HL-60/S4 treated with phorbol 12-myristate 13-acetate at 8.2 ng/mL for 4 days and 3 days (cell line): Measurements from ENCODE around the gene ELP4.
"Not testable (repeated sequence)": the region's sequence is repeated elsewhere in the genome, so short reads cannot be mapped to it uniquely, and the experiment has no call there.

Source experiments
- in situ Hi-C: fragments of 300-500 bp; cut with MboI; formaldehyde crosslinking; loops from 2 replicates; pipeline ENCODE4 v1.15.0; 2022; ENCODE audit warnings: low sequenced_read_pairs

Gene ELP4

DNA sequence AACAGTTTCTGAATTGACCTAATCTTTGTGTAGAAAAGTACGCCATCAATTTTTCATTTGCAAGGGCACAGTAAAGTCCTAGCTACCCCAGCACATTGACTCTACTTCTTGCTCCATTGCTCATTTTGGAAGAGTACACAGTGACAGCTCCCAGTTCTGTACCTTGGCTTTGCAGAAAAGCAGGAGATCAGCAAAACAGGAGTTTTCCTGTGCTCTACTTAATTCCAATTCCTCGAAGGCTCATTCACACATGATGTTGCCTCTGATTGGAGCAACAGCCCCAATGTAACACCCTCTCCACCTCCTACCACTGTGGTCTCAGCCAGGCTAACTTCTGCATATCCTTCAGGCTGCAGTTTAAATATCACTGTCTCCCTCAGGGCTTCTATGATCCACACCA, 182.9 kb downstream of the ELP4 start:
- in situ Hi-C loops, result no loop called here

DNA sequence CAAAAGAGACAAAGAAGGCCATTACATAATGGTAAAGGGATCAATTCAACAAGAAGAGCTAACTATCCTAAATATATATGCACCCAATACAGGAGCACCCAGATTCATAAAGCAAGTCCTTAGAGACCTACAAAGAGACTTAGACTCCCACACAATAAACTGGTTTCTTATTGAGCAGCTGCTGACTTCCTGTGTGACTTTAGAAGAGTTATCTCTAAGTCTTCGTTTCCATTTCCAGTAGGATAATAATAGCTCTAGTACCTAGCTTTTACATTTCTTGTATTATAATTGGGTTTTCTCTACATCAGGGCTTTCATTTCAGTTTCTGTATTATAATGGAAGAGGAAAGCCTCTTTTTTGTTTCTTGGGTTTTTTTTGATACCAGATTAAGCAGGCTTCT, 187.5 kb downstream of the ELP4 start:
- in situ Hi-C loops, result not testable (repeated sequence)

DNA sequence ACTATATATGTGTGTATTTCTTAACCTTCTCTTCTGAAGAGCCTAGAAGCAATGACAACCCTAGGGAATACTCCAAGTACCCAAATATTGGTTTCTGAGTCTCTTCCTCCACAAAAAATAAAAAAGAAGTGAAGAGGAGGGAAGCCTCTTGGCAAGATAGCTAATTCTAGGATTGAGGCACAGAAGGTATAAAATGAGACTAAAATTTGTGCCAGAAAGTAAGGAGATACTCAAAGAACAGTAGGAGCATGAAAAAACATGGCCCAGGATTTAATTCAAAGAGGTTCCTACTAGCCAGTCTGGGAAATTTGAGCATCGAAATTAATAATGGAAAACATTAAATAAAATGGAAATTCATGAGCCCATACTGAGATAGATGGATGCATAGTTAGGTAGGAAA, 189.5 kb downstream of the ELP4 start:
- in situ Hi-C loops, result no loop called here

GRCh38 chr11:31702966-31703365, 193.4 kb downstream of the ELP4 start:
- in situ Hi-C loops, result no loop called here

DNA sequence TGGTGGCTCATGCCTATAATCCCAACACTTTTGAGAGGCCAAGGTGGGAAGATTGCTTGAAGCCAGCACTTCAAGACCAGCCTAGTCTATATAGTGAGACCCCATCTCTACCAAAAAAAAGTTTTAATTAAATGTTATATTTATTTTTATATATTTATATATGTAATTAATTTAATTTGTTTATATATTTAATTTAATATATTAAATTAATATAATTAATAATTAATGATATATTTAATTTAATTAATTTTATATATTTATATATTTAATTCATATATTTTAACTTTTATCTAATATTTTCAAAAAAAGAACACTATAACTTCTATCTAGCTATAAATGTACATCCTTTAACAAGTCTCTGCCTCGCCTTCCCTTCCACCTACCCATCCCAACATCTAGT, 196.8 kb downstream of the ELP4 start:
- in situ Hi-C loops, result no loop called here

DNA sequence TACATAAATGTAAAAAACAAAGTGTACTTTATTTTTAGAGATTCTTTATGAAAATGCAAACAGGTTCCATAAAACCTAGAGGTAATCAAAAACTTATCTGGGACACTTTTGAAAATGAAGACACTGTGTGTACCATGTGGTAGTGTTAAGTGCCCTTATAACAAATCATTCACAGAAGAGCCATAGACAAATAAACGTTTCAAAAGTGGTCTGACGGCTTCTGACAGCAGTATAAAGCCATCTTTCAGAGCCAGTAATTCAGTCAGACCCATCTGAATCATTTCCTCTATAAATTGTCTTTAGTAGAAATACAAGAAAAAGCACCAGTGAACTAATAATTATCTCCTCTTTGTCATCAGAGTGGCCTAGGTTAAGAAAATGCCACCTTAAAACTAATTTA, 201.6 kb downstream of the ELP4 start:
- in situ Hi-C loops, result no loop called here

- in situ Hi-C loops, result no loop called here
Observed at GRCh38 chr11:31712851-31713250, 203.3 kb downstream of the ELP4 start.

- in situ Hi-C loops, result no loop called here
Observed at GRCh38 chr11:31714840-31715239, 205.3 kb downstream of the ELP4 start.

DNA sequence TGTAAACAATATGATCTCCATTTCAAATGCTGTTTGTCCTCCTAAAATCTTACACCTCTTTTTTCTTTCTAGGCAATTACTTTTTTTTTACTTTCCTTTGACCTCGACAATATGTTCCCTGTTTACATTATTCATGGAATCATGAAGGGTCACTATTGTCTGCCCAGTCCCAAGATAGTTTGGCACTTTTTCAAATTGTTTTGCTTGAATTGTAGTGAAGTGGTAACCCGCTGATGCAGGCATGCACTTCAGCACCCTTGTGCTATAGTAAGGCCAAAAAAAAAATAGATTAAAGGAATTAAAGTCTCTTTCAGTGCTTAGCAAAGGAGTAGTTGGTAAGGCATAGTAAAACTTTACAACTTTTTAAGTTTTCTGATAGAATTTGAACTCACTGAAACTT, 210.7 kb downstream of the ELP4 start:
- in situ Hi-C loops, result no loop called here

DNA sequence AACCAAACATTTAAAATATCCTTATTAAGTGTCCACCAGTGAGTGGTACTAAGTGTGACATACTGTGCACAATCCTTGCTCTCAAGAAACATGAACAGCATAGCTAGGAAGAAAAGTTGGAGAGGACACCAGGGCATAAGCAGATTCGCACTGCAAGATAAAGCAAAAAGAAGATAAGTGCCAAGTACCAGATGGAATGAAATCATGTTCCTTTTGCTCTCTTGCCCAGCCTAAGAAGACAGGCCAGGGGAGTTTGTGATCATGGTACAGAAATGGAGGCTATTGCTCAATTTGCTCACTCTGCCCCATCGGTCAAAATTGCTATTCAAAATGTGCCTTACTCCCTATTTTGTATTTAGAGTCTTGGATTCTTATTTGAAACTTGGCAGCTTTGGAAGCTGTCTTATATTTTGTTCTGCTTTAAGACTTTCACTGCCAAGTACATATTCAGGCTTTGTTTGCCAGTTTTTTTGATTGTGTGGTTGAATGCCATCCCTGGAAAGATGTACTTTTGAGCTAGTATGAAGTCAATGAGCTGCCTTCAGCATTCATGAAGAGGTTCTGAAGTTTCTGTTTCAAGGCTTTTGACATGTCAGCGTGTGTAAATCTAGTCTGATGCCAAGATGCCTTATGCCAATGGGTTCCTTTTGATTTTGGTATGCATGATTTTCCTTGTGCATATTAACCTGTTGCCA, 211.3 kb downstream of the ELP4 start:
- in situ Hi-C loops, result no loop called here

- in situ Hi-C loops, result no loop called here
Observed at GRCh38 chr11:31722754-31723153, 213.2 kb downstream of the ELP4 start.

DNA sequence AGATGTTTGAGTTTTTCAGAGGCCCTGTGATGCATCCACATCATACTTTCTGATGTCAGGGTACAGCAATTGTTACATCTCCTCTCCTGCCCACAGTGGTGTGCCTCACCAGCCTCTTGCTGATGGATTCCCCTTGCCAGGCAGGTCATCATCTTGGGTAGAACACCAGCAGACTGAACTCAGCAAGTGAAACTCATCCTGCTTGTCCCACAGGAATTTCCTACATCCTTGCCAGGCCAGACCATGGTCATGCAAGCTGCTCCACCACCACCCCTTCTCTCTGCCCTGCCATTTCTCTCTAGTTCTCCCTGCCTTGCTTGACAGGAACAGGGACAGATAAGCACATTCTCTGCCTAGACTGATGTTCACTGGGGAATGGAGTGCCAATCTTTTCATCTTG, 215.6 kb downstream of the ELP4 start:
- in situ Hi-C loops, result no loop called here

- in situ Hi-C loops, result no loop called here
Observed at GRCh38 chr11:31728432-31728831, 218.9 kb downstream of the ELP4 start.

DNA sequence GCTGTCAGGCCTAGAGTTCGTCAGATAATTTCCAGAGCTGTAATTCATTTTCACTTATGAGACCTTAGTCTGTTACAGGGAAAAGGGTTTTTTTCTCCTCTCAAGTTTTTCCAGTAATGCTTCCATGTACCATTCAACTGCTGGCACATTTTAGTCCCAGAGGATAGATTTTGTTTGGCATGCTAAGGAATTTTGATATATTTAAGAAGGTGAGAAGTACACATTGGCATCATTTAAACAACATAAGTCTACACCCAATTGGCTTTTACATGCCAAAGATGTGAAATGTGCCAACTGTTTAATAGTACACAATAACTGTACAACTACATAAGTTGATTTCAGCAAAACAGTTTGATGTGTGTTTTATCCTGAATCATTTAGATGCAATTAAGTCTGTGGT, 230.6 kb downstream of the ELP4 start:
- in situ Hi-C loops, result no loop called here

DNA sequence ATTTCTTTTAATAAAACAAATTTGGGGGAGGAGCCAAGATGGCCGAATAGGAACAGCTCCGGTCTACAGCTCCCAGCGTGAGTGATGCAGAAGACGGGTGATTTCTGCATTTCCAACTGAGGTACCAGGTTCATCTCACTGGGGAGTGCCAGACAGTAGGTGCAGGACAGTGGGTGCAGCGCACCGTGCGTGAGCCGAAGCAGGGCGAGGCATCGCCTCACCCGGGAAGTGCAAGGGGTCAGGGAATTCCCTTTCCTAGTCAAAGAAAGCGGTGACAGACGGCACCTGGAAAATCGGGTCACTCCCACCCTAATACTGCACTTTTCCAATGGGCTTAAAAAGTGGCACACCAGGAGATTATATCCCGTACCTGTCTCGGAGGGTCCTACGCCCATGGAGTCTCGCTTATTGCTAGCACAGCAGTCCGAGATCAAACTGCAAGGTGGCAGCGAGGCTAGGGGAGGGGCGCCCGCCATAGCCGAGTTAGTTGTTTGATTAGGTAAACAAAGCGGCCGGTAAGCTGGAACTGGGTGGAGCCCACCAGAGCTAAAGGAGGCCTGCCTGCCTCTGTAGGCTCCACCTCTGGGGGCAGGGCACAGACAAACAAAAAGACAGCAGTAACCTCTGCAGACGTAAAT, 231.3 kb downstream of the ELP4 start:
- in situ Hi-C loops, result not testable (repeated sequence)

- in situ Hi-C loops, result no loop called here
Observed at GRCh38 chr11:31747581-31747980, 238.0 kb downstream of the ELP4 start.

DNA sequence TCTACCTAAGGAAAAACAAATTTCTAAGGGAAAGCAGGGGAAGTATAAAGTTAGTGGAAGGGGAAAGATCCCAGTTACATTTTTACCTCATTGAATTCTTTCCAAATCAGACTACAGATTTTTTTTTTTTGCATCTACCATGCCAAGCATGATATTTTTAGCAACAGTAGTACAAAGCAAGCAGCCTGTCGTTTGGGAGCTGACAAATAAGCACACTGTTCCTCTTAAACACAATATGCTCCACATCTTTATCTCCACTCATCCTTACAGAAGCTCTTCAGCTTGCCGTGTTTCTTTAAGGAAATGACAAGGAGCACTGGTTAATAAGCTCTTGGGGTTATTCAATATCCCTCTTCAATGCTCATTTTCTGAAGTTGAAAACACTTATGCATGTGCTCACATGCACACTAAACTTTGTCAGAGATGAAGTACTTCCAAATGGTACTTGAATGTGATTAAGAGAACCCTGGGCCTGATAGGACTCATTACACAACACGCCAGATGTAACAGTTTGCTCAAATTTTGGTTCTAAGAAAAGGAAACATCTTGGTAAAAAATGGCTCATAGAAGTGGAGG, 247.8 kb downstream of the ELP4 start:
- in situ Hi-C loops, result no loop called here

GRCh38 chr11:31761636-31762035, 252.1 kb downstream of the ELP4 start:
- in situ Hi-C loops, result no loop called here

DNA sequence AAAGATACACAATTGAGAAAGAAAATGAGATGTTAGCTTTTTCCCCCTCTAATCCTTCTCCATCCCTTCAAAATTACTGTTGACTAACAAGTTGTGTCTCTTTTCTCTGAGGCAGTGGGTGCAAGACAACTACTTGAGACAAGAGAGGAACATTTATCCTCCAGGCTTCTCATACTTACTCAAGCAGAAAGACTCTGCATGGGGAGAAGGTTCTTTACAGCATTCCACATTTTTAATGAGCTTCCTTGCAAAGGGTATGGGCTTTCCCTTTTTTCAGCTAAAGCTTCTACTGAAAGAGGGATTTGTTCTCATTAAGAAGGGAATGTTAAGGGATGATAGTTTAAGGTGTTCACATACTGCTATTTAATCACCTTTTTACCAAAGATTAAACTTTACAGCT, 253.7 kb downstream of the ELP4 start:
- in situ Hi-C loops, result no loop called here

GRCh38 chr11:31764261-31764660, 254.7 kb downstream of the ELP4 start:
- in situ Hi-C loops, result no loop called here

GRCh38 chr11:31764766-31765165, 255.2 kb downstream of the ELP4 start:
- in situ Hi-C loops, result no loop called here

DNA sequence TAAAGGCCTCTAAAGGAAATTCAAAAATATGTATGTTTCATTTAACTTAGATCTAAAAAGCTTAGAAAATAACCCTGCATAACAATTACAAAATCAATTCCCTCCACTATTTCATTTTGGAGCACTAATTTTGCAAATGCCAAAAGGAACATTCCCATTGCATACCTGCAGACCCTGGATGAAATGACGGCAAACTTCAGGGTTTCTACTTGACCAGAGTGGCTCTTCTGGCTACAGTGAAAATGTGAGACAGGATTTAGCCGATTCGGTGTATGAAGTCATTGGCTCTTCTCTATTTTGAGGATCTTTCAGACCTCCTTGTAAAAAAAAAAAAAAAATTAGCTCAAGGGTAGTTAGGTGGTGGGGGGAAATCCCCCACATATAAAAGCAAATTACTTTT, 257.5 kb downstream of the ELP4 start:
- in situ Hi-C loops, result no loop called here

DNA sequence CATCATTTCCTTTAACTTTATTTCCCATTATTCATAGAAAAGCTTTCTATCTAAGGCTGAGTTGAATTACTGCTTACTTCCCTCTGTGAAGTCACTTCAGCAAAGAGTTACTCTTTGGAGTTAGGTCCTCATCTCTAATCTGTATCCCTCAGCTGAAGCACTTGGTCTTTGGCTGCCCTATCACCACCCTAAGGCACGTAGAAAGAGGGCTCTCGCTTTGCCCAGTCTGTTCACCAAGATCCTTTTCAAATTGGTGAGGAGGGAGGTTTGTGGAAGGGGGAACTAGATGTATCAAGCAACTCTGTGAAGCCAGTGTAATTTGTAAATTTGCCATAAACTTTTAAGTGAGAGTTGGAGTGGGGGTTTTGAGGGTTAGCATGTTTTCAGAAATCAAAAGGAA, 258.1 kb downstream of the ELP4 start:
- in situ Hi-C loops, result no loop called here
